PC-3 (cell line): ENCODE data around the gene BBS12. TPM values are rescaled to one million over a fixed set of nuclear protein-coding genes. Genes with fewer than 3 reads are reported as not detected.

ENCODE experiments used
- ATAC-seq: fragments of 200-7000 bp; cut with Tn5 transposase; 2 replicates; pipeline ENCODE4 v1.9.1; 2020; ENCODE audit warnings: mild to moderate bottlenecking, moderate library complexity
- BruUV-seq: library from RNA; stranded (reverse); fragments of 400-500 nt; replicated peaks from 2 replicates; lab custom pipeline; 2021; lab: Mats Ljungman, UMichigan
- CTCF ChIA-PET: fragments of 300-600 bp; sonication (Branson Sonifier 250); formaldehyde crosslinking; loops from one replicate; lab custom pipeline; 2022; ENCODE audit warnings: antibody characterized with exemption; lab: Charles Lee
- POLR2A ChIA-PET: fragments of 300-600 bp; sonication (Branson Sonifier 250); formaldehyde crosslinking; loops from one replicate; lab custom pipeline; 2022; ENCODE audit warnings: antibody characterized with exemption; ENCODE audit not compliant: unreplicated experiment; lab: Charles Lee
- DNase-seq: peaks from one replicate; pipeline ENCODE4 v3.0.0-alpha.2; 2015
- H2AFZ ChIP-seq: fragments of 300-600 bp; sonication (generic); 2 replicates; pipeline ENCODE4 v1.6.0; 2016; ENCODE audit warnings: antibody characterized with exemption, low read length
- H3F3A ChIP-seq: fragments of 300-600 bp; sonication (generic); one replicate; pipeline ENCODE4 v1.6.0; 2017; ENCODE audit warnings: antibody characterized with exemption, low read length, control low read depth, mild to moderate bottlenecking; ENCODE audit not compliant: unreplicated experiment
- H3K27ac ChIP-seq: fragments of 300-600 bp; sonication (generic); 2 replicates; pipeline ENCODE4 v1.5.1; 2016; ENCODE audit warnings: mild to moderate bottlenecking, low read length
- H3K27me3 ChIP-seq: fragments of 300-600 bp; sonication (generic); 2 replicates; pipeline ENCODE4 v1.6.1; 2016; ENCODE audit warnings: low read length, mixed read lengths
- H3K36me3 ChIP-seq: fragments of 300-600 bp; sonication (generic); 2 replicates; pipeline ENCODE4 v1.6.1; 2016; ENCODE audit warnings: low read depth, mixed run types, low read length, mixed read lengths
- H3K4me1 ChIP-seq: fragments of 300-600 bp; sonication (generic); 2 replicates; pipeline ENCODE4 v1.5.1; 2016; ENCODE audit warnings: low read length; ENCODE audit not compliant: insufficient read depth
- H3K4me2 ChIP-seq: fragments of 300-600 bp; sonication (generic); 2 replicates; pipeline ENCODE4 v1.6.0; 2016; ENCODE audit warnings: low read length
- H3K4me3 ChIP-seq: fragments of 300-600 bp; sonication (generic); 2 replicates; pipeline ENCODE4 v1.5.1; 2016; ENCODE audit warnings: mild to moderate bottlenecking, low read length, mixed read lengths
- H3K79me2 ChIP-seq: fragments of 300-600 bp; sonication (generic); 2 replicates; pipeline ENCODE4 v1.6.1; 2017; ENCODE audit warnings: low read length, mixed read lengths
- H3K9ac ChIP-seq: fragments of 300-600 bp; sonication (generic); 2 replicates; pipeline ENCODE4 v1.6.0; 2016; ENCODE audit warnings: mild to moderate bottlenecking, low read length
- H3K9me2 ChIP-seq: fragments of 300-600 bp; sonication (generic); replicated peaks from 2 replicates; pipeline ENCODE4 v1.6.1; 2016; ENCODE audit warnings: mixed run types, low read length, mixed read lengths
- H3K9me3 ChIP-seq: fragments of 300-600 bp; sonication (generic); 2 replicates; pipeline ENCODE4 v1.6.1; 2016; ENCODE audit warnings: low read length, mixed read lengths
- H4K20me1 ChIP-seq: fragments of 300-600 bp; sonication (generic); 2 replicates; pipeline ENCODE4 v1.6.1; 2016; ENCODE audit warnings: low read length, mixed read lengths
- CTCF ChIP-seq: fragments of 300-600 bp; sonication (generic); conservative IDR thresholded peaks from 2 replicates; pipeline ENCODE4 v1.5.1; 2017; ENCODE audit warnings: antibody characterized with exemption, low read depth, mild to moderate bottlenecking, low read length
- EZH2 ChIP-seq: fragments of 300-600 bp; sonication (generic); IDR thresholded peaks from one replicate; pipeline ENCODE4 v1.6.1; 2017; ENCODE audit warnings: antibody characterized with exemption, mild to moderate bottlenecking, low read length; ENCODE audit not compliant: unreplicated experiment
- EZH2phosphoT487 ChIP-seq: fragments of 300-600 bp; sonication (generic); IDR thresholded peaks from 2 replicates; pipeline ENCODE4 v1.6.1; 2018; ENCODE audit warnings: mild to moderate bottlenecking, antibody characterized with exemption, low read length, borderline replicate concordance
- intact Hi-C: fragments of 100-400 bp; cut with micrococcal nuclease; formaldehyde crosslinking; loops from 2 replicates; pipeline ENCODE4 v1.9.0; 2023
- total RNA-seq: library from RNA; depleted of rRNA; stranded (reverse); fragments of >200 nt; gene quantifications from 2 replicates; pipeline ENCODE4 v1.2.3, GENCODE V29; 2014

BBS12 gene
- total RNA-seq, 1 experiment from 2014 or later = 1.7 TPM

- no peaks in the 10 kb centered on the region for H3K36me3 ChIP-seq
- no peak overlapping the region for H3K27ac ChIP-seq
- H4K20me1 ChIP-seq = no peaks in the 10 kb centered on the region
- H3K79me2 ChIP-seq = no peaks in the 10 kb centered on the region
- TF ChIP-seq EZH2 = no peak
- TF ChIP-seq EZH2phosphoT487 = no peak
- no peak for TF ChIP-seq CTCF
- no peak overlapping the region for H2AFZ ChIP-seq
- no peaks in the 10 kb centered on the region; the same call in 1 of the 2 replicates for H3K4me1 ChIP-seq
- ChIA-PET CTCF (no interaction called here), POLR2A (interaction anchor here (0.7 kb wide), 1 partner anchor 15 kb away, joined by 3 read pairs; no protein-coding TSS in a partner anchor)
- no peak overlapping the region for H3K4me2 ChIP-seq
- H3K9me2 ChIP-seq = no peaks in the 10 kb centered on the region
- ATAC-seq (no peak), DNase-seq (no peak)
- no peaks in the 10 kb centered on the region for H3K27me3 ChIP-seq
- no peaks in the 10 kb centered on the region for H3F3A ChIP-seq
- H3K4me3 ChIP-seq = no peak overlapping the region
- intact Hi-C loops = no loop called here
- H3K9ac ChIP-seq = no peak overlapping the region
- no TSS peak for BruUV-seq
- no peaks in the 10 kb centered on the region for H3K9me3 ChIP-seq
Measured at GRCh38 chr4:122747068-122747467, 14.6 kb downstream of the BBS12 start.

GRCh38 chr4:122747883-122748282, 15.4 kb downstream of the BBS12 start:
- CTCF ChIA-PET = no interaction called here
- Histone ChIP-seq H3K27ac (no peak overlapping the region), H3K4me2 (no peak overlapping the region), H3K4me3 (no peak overlapping the region), H3K79me2 (no peaks in the 10 kb centered on the region), H2AFZ (no peak overlapping the region), H3F3A (no peaks in the 10 kb centered on the region), H3K9me3 (no peaks in the 10 kb centered on the region), H3K27me3 (no peaks in the 10 kb centered on the region), H3K9ac (no peak overlapping the region), H4K20me1 (no peaks in the 10 kb centered on the region), H3K4me1 (no peaks in the 10 kb centered on the region; the same call in 1 of the 2 replicates), H3K9me2 (no peaks in the 10 kb centered on the region), H3K36me3 (no peaks in the 10 kb centered on the region)
- no TSS peak for BruUV-seq
- intact Hi-C loops = no loop called here
- peak; percentile 41 for DNase-seq
- POLR2A ChIA-PET = no interaction called here
- peak; percentile 86 for ATAC-seq
- TF ChIP-seq EZH2phosphoT487 = no peak
- TF ChIP-seq CTCF = no peak
- no peak for TF ChIP-seq EZH2

DNA sequence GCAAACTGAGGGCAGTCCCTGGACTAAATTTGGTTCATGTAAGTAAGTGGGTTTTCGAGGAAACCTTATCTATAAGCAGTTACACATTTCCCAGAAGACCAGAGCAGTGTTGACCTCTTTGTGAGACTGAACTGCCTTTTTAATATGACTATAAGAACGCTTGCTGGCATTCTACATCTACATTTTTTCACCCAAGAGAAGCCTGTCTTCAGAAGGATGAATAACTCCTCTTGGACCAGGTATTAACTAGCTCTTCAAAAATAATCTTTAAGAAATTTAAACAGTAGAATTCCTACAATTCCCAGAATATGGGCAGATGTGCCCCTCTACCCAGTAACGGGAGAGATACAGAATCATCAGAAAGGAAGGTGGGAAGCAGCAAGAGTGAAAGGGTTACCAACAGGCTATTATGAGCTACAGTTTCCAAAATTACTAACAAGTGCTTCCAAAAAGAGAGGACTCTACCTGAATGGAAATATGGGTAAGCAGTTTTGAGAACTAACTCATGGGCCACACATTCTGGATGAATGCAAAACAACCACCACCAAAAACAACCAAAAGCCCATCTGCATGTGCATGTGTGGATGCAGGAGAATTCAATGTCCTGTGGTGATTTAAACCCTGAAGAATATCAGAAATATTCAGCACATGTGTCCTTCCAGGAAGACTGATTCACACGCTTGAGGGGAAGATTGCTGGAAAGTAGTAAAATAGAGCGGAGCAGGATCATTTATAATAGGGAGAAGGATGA, 17.4 kb downstream of the BBS12 start:
- H4K20me1 ChIP-seq = no peaks in the 10 kb centered on the region
- DNase-seq = no peak
- H3K9ac ChIP-seq = no peak overlapping the region
- no peaks in the 10 kb centered on the region for H3F3A ChIP-seq
- H2AFZ ChIP-seq = no peak overlapping the region
- no peak overlapping the region for H3K4me3 ChIP-seq
- H3K9me2 ChIP-seq = no peaks in the 10 kb centered on the region
- intact Hi-C loops = no loop called here
- no peaks in the 10 kb centered on the region; the same call in 1 of the 2 replicates for H3K4me1 ChIP-seq
- H3K36me3 ChIP-seq = no peaks in the 10 kb centered on the region
- ATAC-seq = no peak
- CTCF ChIA-PET = no interaction called here
- no peaks in the 10 kb centered on the region for H3K79me2 ChIP-seq
- TF ChIP-seq EZH2phosphoT487 (no peak), CTCF (no peak), EZH2 (no peak)
- H3K27me3 ChIP-seq = no peaks in the 10 kb centered on the region
- no peak overlapping the region for H3K27ac ChIP-seq
- no TSS peak for BruUV-seq
- no peaks in the 10 kb centered on the region for H3K9me3 ChIP-seq
- H3K4me2 ChIP-seq = no peak overlapping the region
- POLR2A ChIA-PET = no interaction called here
